ENCODE results near the gene PARM1. TPM values are rescaled to one million over a fixed set of nuclear protein-coding genes. Genes with fewer than 3 reads are reported as not detected.

Gene PARM1
- total and polyA plus RNA-seq, 10 donors, result 2.6 to 42.6 (median 12.1) TPM

GRCh38 chr4:74904509-74905065 is 28.3 kb upstream of the PARM1 start:
- H3K36me3 ChIP-seq, result no peaks in the 10 kb centered on the region
- TF ChIP-seq POLR2AphosphoS5 (IDR thresholded peaks at IDR 0.05) (no peak), CTCF (IDR thresholded peaks at IDR 0.05 in 8 of 11, conservative IDR thresholded peaks at IDR 0.05 in 3 of 11) (no peak), POLR2A (IDR thresholded peaks at IDR 0.05) (no peak)
- WGBS, 5 donors, result 60 to 73% (median 64%) methylated on average over 3 of the region's 3 CpGs
- no peaks in the 10 kb centered on the region for H3K4me1 ChIP-seq
- H3K27ac ChIP-seq, result no peak overlapping the region
- H3K9me3 ChIP-seq, result no peaks in the 10 kb centered on the region
- no peak for DNase-seq
- H3K27me3 ChIP-seq (replicated peaks in 1 of 7), result no peaks in the 10 kb centered on the region
- intact Hi-C loops (cut with DNase I; ENCODE audit: low total_unique reads), result no loop called here
- H3K4me3 ChIP-seq, result no peak overlapping the region

- Histone ChIP-seq H3K9me3 (peaks cover 0 to 6% (median 0%) of the 10 kb centered on the region in 8 donors), H3K36me3 (no peaks in the 10 kb centered on the region), H3K27me3 (replicated peaks in 1 of 7) (no peaks in the 10 kb centered on the region), H3K4me3 (no peak overlapping the region), H3K27ac (no peak overlapping the region), H3K4me1 (no peaks in the 10 kb centered on the region)
- WGBS, 5 donors, result 69 to 91% (median 78%) methylated on average over 2 of the region's 2 CpGs
- intact Hi-C loops (cut with DNase I; ENCODE audit: low total_unique reads), result no loop called here
- TF ChIP-seq POLR2AphosphoS5 (IDR thresholded peaks at IDR 0.05) (no peak), POLR2A (IDR thresholded peaks at IDR 0.05) (no peak), CTCF (IDR thresholded peaks at IDR 0.05 in 8 of 11, conservative IDR thresholded peaks at IDR 0.05 in 3 of 11) (no peak)
- no peak for DNase-seq
Observed at GRCh38 chr4:74906771-74907170, 26.1 kb upstream of the PARM1 start.

GRCh38 chr4:74919783-74920182 is 13.1 kb upstream of the PARM1 start:
- Histone ChIP-seq H3K27me3 (replicated peaks in 1 of 7) (peaks cover 0 to 3% (median 0%) of the 10 kb centered on the region in 7 donors), H3K36me3 (no peaks in the 10 kb centered on the region), H3K9me3 (peaks cover 0 to 5% (median 0%) of the 10 kb centered on the region in 8 donors), H3K27ac (no peak overlapping the region), H3K4me1 (peaks cover 0 to 6% (median 0%) of the 10 kb centered on the region in 6 donors), H3K4me3 (no peak overlapping the region)
- TF ChIP-seq CTCF (IDR thresholded peaks at IDR 0.05 in 8 of 11, conservative IDR thresholded peaks at IDR 0.05 in 3 of 11) (no peak), POLR2AphosphoS5 (IDR thresholded peaks at IDR 0.05) (no peak), POLR2A (IDR thresholded peaks at IDR 0.05) (no peak)
- intact Hi-C loops (cut with DNase I; ENCODE audit: low total_unique reads), result no loop called here
- 46 to 76% (median 72%) methylated on average over 6 of the region's 6 CpGs for WGBS, 5 donors
- no peak for DNase-seq

GRCh38 chr4:74920704-74921103 is 12.2 kb upstream of the PARM1 start:
- H3K4me1 ChIP-seq, result peaks cover 0 to 6% (median 0%) of the 10 kb centered on the region in 6 donors
- peaks cover 0 to 3% (median 0%) of the 10 kb centered on the region in 7 donors for H3K27me3 ChIP-seq (replicated peaks in 1 of 7)
- H3K36me3 ChIP-seq, result no peaks in the 10 kb centered on the region
- no peak overlapping the region for H3K4me3 ChIP-seq
- TF ChIP-seq POLR2A (IDR thresholded peaks at IDR 0.05) (no peak), POLR2AphosphoS5 (IDR thresholded peaks at IDR 0.05) (no peak)
- no peak overlapping the region for H3K27ac ChIP-seq
- H3K9me3 ChIP-seq, result peaks cover 0 to 2% (median 0%) of the 10 kb centered on the region in 8 donors
- 59 to 84% (median 69%) methylated on average over 3 of the region's 3 CpGs for WGBS, 5 donors
- intact Hi-C loops (cut with DNase I; ENCODE audit: low total_unique reads), result no loop called here
- no peak for DNase-seq

Data from spleen (tissue), 11 donors.